CD1c-positive myeloid dendritic cell (primary cell): ENCODE data around the gene GRIN2D.
"Not testable (repeated sequence)": the region's sequence is repeated elsewhere in the genome, so short reads cannot be mapped to it uniquely, and the experiment has no call there.

Experiments
- DNase-seq: peaks from one replicate; pipeline ENCODE4 v3.0.0-alpha.2; 2016; ENCODE audit errors: extremely low spot score

Gene GRIN2D

DNA sequence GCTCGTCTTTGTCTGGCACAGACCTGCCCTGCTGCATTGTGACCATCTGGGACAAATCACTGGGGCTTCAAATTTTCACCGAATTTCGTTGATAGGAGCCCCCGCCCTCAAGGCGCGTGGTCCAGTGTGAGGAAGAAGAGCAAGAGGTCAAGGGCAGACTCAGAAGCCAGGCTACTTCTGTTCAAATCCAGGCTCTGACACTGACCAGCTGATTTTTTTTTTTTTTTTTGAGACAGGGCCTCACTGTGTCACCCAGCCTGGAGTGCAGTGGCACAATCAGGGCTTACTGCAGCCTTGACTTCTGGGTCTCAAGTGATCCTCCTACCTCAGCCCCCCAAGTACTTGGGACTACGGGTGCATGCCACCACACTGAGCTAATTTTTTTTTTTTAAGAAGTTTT, 22.1 kb upstream of the GRIN2D start:
- no peak for DNase-seq

DNA sequence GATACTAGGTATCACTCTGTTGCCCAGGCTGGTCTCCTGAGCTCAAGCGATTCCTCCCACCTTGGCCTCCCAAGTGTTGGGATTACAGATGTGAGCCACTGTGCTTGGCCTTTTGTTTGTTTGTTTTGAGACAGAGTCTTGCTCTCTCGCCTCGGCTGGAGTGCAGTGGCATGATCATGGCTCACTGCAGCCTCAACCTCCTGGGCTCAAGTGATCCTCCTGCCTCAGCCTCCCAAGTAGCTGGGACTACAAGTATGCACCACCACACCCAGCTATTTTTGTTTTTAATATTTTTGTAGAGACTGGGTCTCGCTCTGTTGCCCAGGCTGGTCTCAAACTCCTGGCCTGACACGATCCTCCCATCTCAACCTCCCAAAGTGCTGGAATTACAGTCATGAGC, 21.7 kb upstream of the GRIN2D start:
- not testable (repeated sequence) for DNase-seq

DNA sequence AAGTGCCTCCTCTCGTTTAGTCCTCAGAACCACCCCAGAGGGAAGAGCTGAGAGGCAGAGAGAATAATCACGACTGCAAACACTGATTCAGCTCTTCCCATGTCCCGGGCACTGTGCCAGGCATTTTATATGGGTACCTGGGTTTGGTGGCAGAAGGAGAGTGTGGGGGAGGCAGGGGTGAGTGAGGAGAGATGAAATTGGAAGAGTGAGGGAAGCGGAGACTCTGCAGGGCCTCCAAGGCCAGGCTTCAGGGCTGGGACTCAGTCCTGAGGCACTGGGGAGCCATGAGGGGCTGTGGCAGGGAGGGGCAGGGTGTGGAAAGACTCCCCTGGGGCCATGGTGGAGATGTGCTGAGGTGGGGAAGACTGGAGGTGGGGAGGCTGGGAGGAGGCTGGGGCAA, 20.6 kb upstream of the GRIN2D start:
- DNase-seq, result no peak

DNA sequence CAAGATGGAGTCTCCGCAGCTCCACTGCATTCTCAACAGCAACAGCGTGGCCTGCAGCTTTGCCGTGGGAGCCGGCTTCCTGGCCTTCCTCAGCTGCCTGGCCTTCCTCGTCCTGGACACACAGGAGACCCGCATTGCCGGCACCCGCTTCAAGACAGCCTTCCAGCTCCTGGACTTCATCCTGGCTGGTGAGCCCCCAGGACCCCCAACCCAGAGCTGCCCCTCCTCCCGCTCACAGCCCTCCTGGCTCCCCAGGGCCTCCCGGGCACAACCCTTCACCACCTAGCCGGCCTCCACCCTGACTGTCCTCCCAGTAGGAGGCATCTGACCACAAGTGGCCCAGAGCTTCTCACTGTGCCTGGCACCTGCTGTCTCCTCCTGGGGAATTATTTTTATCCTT, 19.9 kb upstream of the GRIN2D start:
- DNase-seq, result no peak

DNA sequence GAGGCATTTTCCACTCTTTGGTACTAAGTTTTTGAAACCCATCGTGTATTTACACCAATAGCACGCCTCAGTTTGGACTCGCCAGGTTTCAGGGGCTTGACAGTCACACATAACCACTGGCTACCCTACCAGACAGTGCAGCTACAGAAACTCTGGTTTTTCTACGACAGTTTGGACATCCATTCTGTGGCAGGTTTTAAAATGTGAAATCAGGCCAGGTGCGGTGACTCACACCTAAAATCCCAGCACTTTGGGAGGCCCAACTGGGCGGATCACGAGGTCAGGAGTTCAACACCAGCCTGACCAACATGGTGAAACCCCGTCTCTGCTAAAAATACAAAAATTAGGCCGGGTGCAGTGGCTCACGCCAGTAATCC, 15.3 kb upstream of the GRIN2D start:
- DNase-seq, result no peak

DNA sequence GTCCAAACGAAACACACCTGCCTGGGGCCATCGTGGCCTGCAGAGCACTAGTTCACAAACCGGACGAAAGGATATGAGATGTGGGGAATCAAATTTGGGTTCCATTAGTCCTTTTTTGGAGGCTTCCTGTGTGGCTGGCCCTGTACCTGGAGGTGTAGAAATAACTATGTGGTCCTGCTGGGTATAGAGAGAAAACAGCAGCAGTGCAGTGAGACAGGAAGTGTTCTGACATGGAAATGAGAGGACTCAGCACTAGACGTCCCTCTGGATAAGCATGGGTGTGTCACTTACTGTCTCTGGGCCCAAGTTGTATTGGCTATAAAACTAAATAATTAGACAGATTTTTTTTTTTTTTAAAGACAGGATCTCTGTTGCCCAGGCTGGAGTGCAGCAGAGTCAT, 14.4 kb upstream of the GRIN2D start:
- DNase-seq, result no peak

DNA sequence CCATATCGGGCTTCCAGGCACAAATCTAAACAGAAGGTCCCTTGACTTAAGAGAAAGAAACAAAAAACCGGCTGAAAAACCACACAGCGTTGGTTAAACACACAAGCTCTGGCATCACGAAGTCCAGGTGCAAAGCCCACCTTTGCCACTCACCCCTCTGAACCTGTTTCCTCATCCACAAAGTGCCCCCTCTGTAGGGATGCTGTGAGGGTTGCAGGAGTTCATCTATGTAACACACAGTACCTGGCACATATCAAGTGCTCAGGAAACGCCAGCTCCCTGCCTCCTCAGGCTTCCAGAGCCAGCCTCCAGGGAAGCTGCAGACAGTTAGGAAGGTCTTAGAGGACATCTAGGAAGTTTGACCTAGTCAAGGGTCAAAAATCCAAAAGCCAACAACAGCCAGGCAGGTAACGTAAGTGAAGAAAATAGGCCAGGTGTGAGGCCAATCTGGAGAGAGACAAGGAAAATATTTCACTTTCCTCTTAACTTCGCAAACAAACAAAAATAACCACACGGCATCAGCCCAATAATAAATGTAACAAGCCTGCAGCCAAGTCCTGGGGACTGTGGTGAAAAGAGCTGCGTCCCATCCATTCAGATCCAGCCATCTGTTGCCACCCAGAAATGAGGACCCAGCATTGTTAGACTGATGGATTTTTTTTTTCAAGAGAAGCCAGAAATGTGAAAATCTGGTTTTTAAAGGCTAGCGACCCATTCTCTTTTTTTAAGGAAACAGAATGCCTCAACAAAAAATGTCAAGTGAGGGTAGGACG, 12.1 kb upstream of the GRIN2D start:
- no peak for DNase-seq

DNA sequence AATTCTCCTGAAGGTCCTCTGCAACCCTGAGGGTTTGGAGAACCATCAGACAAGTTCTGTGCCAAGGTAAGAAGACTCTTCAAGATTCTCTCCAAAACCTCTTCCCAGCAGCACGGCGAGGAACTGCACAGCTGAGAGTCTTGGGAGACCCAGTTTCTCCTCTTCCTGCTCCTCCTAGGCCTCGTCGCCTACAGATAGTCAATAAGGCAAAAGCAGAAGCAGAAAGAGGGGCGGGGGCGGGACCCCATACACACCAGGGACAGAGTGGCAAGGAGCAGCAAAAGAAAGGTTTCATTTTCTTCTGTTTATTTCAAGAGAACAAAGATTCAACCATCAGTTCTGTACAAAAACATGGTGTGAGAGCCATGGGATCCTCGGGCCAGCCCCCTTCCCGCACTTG, 11.2 kb upstream of the GRIN2D start:
- peak; percentile 27 for DNase-seq

DNA sequence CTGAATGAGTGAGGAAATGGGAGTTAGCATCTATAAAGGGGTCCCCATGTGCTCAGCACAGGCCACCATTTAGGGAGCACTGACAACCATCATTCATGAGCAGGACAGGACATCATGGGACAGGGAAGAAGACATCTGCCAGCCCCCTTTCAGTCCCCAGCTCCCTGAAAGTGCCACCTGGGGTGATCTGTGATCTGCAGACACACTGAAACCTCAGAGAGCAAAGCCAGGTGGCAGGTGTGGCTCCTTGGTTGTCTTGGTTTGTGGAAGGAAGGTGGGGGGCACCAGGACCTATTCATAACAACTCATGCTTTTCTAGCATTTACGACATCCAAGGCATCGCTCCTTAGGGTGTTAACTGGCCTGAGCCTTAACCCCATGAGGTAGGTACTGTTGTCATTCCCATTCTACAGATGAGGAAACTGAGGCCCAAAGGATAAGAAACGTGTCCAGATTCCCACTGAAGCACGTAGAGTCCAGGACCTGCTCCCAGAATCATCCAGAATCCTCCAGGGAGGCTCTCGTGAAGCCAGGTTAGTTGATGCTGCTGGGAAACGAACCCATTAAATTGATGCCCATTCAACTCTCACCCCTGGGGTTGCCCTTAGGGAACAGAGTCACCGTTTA, 7.9 kb upstream of the GRIN2D start:
- DNase-seq, result no peak

DNA sequence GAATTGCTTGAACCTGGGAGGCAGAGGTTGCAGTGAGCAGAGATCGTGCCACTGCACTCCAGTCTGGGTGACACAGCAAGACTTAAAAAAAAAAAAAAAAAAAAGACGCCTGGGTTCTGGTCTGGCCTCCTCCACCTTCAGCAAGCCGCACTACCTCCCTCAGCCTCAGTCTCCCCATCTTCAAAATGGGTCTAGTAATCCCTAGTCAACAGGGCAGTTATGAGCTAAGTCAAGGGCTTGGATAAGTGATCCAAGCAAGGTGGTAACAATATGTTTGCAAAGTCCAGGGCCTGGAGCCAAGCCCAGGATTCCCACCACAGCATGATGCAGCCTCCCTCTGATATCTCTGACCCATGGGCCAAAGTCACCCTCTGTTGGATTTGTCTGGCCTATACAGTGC, 6.5 kb upstream of the GRIN2D start:
- DNase-seq, result no peak

DNA sequence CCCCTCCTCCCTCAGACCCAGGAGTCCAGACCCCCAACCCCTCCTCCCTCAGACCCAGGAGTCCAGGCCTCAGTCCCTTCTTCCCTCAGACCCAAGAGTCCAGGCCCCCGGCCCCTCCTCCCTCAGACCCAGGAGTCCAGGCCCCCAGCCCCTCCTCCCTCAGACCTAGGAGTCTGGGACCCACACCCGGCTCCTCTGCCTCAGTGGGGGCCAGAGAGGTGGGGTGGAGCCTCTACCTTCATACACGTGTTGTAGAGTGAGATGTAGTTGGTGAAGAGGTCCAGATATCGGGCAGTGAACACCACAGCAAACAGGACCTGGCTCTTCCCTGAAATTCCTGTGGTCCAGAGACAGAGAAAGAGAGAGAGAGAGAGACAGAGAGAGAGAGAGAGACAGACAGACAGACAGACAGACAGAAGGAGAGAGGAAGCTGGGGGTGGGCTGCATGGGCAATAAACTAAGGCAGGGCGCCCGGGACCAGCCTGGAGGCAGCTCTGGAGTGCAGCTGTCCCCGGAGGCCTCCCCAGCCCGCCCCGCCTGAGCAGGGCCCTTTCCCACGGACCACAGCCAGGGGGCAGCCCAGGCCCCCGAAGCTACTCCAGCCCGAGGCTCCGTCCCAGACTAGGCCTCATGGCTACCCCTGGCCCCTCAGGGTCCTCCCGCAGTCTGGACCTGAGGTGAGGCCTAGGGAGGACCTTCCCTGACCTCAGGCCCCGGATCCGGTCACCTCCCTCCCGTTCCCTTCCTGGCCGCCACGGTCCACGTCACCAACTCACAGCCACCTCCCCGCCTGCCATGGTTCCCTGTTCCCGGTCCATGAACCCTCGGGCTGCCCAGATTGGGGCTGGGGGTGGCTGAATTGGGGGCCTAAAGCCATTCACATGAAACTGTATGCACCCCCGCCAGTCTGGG, 3.0 kb upstream of the GRIN2D start:
- DNase-seq, result peak; percentile 67

DNA sequence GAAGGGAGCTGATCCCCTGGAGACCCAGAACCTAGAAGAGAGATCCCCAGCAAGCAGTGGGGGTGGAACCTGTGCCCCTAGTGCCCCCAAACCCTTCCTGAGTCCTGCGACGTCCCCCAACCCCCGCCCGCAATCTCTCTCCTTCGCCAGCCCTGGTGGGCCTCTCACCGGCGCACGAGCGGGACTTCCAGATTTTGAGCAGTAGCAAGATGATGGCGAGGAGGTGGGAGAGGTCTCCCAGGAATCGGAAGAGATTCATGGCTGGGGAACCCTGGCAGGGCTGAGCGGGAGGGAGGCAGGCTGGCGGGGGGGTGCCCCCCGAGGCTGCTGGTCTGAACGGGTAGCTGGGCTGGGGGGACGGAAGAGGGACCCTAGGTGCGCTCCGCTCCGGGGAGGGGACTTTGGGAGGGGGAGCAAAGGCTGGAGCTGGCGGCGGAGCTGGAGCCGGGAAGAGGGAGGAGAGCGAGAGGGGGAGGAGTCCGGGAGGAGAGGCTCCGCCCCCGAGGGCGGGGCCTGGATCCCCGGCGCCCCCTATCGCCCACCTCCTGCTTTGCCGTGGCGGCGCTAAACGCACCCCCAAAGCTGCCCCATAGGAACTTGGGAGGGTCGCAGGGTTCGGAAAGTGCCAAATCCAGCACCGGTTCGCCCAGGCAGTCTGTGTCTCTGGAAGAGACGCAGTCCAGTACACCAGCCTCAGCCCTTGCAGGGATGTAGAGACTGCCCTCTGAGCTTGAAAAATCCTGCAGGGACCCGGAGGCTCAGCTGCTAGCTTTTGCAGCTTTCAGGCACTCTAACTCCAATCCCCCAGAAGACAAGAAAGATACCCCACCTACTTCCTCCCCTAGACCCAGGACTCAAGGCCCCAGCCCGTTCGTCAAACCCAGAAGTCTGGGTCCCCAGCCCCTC, 2.1 kb upstream of the GRIN2D start, which contains the start of gene KDELR1:
TSS of gene KDELR1 (minus strand) at position 452 of the 906 bp plus-strand sequence. CDS start at position 259, 193 bp downstream.
- DNase-seq, result peak; percentile 85

DNA sequence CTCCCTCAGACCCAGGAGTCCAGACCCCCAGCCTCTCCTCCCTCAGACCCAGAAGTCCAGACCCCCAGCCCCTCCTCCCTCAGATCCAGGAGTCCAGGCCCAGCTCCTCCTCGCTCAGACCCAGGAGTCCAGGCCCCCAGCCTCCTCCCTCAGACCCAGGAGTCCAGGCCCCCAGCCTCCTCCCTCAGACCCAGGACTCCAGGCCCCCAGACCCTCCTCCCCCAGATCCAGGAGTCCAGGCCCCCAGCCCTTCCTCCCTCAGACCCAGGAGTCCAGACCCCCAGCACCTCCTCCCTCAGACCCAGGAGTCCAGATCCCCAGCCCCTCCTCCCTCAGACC, 1.5 kb upstream of the GRIN2D start:
- not testable (repeated sequence) for DNase-seq

DNA sequence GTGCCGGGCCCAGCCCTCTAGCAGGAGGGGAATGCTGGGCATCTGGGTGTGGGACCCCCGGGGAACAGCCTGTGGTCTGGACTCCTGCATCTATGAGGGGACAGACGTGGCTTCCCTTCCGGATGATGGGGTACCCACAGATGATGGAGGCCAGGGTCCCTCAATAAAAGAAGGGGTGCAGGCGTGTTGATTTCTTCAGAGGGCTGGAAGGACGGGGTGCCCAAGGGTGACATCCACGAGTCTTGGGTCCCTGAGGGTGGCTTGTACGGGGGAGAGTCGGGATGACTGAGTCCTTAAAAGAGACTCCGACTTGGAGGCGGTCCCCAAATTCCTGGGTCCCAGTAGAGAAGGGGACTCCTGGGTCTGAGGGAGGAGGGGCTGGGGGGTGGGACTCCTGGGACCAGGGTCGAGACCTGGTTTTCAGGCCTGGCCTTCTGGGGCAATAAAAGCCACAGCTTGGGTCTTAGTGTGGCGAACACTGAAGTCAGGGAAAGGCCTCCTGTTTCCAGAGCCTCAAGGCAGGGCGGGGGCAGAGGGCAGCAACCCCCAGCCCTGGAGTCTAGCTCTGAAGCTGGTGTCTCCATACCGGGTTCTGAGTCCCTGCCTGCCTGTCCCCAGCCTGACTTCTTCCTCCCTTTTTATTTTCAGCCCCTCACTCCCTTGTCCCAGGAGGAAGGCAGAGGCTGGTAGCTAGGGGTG, 459 bp upstream of the GRIN2D start:
- no peak for DNase-seq

DNA sequence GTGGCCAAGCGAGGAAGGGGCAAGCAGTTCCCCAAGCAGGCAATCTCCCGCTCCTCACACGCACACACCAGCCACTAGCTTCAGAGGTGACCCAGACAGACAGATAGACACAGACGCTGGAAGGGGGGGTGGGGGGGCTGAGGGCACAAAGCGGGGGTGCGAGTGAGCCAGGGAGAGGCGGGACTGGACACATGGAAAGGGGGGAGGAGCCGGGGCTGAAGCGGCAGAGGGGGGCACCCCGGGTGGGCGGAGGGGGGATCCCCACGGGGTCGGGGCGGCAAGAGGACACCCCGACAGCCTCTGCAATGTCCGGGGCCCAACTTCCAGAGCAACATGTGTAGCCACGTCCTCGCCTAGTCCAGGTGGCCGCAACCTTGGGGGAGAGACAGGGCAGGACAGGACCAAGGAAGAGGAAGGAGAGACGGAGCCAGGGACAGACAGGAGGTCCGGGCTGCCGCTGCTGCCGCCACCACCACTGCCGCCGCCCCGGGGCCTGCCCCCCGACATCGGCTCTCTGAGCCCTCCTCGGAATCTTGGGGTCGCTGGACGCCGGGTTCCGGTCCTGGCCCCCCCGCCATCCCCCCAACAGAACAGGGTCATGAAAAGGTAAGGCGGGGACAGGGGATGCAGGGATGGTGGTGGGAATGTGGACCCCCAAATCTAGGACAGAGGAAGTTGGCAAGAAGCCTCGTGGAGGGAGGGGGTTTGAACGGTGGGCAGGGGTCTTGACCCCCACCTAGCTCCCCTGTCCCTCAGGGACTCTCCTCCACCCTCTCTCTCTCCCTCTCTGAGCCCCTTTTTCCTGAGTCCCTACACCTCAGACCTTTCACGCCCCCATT, 1.1 kb downstream of the GRIN2D start:
- DNase-seq, result no peak

DNA sequence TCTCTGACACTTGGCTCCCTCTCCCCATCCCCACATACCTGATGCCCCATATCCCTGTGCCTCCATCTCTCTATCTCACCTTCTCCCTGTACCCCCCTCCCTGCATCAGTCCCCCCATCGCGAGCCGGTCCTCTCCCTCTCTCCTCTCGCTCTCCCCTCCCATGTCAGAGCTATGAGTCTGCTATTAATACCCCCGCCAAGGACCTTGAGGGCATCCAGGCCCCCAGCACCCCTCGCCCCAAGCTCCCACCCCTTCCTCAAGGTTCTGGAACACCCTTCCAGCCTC, 1.6 kb downstream of the GRIN2D start:
- no peak for DNase-seq

DNA sequence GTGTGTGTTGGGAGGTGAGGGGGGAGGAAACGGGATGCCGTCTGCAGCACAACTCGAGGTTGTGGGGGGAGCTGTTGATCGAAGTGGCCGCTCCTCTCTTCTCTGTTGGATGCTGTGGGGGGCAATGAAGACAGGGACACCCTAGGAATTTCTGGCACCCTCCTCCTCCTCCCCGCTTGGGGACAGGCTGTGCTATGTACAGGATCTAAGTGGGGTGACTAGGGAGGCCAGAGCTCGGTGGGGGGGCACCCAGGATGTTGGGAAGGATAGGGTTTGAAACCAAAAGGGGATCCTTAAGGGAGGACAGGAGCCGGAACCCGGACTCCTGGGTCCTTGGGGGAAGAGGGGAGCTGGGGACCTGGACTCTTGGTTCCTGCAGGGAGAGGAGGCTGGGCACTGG, 2.0 kb downstream of the GRIN2D start:
- DNase-seq, result no peak

DNA sequence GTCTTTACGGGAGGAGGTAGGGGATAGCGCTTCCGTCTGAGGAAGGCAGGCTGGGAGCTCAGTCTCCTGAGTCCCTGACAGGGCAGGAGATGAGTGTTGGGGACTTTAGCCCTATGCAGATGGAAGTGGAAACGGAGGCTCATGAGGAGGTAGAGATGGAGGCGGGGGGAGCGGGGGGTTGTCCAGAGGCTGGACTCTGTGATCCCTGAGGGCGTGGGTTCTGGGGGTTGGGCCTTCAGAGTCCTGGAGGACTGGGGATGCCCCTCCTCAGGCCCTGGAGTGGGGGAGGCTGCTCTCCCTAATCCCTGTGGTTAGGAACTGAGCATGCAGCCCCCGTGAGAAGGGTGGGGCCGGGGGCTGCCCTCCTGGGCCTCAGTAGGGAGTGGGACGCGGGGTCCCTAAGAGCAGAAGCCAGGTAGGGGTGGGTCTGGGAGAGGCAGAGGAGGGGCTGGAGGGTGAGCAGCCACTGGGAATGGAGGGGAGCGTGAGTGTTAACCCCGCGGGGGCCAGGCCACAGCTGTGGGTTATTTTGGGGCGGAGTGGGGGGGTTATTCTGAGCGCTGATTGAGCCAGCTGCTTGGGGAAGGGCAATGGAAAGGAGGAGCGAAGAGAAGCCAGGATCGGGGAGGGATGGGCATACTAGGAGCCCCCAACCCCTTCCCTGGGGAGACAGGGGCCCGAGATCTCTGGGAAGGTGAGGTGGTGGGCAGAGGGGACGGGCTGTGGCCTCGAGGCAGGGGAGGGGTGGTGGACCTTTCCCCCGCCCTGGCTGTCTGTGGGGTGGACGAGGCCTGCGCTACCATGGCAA, 2.8 kb downstream of the GRIN2D start:
- DNase-seq, result no peak

DNA sequence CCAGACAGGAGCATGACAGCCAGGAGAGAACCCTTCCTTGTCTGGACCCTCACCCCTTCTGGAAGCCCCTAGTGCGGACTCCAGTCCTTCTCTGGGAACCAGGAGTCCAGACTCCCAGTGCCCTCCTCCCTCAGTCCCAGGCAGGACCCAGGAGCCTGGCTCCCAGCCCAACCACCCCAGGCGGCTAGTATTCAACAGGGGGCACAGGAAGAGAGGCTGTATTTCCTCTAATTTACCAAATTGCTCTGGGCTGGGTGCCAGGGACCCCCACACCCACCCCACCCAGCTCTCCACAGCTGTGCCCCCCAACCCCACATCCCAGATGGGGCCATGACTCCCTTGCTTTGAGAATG, 3.3 kb downstream of the GRIN2D start:
- no peak for DNase-seq
